Choroid plexus epithelial cell (primary cell): ENCODE measurements around the gene ADAMTS17.

ENCODE experiments used
- DNase-seq: peaks from one replicate; pipeline ENCODE4 v3.0.0-alpha.2; 2010; ENCODE audit warnings: low read depth
- H3K4me3 ChIP-seq: 2 replicates; pipeline ENCODE4 v1.5.1; 2011; ENCODE audit warnings: low read depth, mild to moderate bottlenecking, control low read depth, low read length, moderate library complexity
- CTCF ChIP-seq: conservative IDR thresholded peaks from 2 replicates; pipeline ENCODE4 v1.5.1; 2011; ENCODE audit warnings: low read depth, mild to moderate bottlenecking, control low read depth, inconsistent platforms, low read length, moderate library complexity

ADAMTS17 gene

GRCh38 chr15:100030586-100031229, 311.1 kb downstream of the ADAMTS17 start:
- no peak for TF ChIP-seq CTCF
- DNase-seq, result peak; percentile 57
- no peak overlapping the region for H3K4me3 ChIP-seq

GRCh38 chr15:100029868-100030479, 311.8 kb downstream of the ADAMTS17 start:
- H3K4me3 ChIP-seq, result no peak overlapping the region
- TF ChIP-seq CTCF, result no peak
- DNase-seq, result no peak

- no peak for DNase-seq
- TF ChIP-seq CTCF, result no peak
- no peak overlapping the region for H3K4me3 ChIP-seq
Observed at GRCh38 chr15:100029045-100029444, 312.7 kb downstream of the ADAMTS17 start.

- H3K4me3 ChIP-seq, result no peak overlapping the region
- DNase-seq, result no peak
- no peak for TF ChIP-seq CTCF
Observed at GRCh38 chr15:100026041-100026440, 315.7 kb downstream of the ADAMTS17 start.

GRCh38 chr15:100022806-100023205, 319.0 kb downstream of the ADAMTS17 start:
- no peak for TF ChIP-seq CTCF
- no peak overlapping the region for H3K4me3 ChIP-seq
- DNase-seq, result no peak

- no peak for TF ChIP-seq CTCF
- DNase-seq, result no peak
- no peak overlapping the region for H3K4me3 ChIP-seq
Observed at GRCh38 chr15:100022391-100022790, 319.4 kb downstream of the ADAMTS17 start.

- no peak for DNase-seq
- H3K4me3 ChIP-seq, result no peak overlapping the region
- no peak for TF ChIP-seq CTCF
Observed at GRCh38 chr15:100021653-100022052, 320.1 kb downstream of the ADAMTS17 start.
